Duodenal mucosa (tissue), 2 donors: ENCODE data around the gene ANK3.

Experiments used
- H3K27ac ChIP-seq: one replicate; pipeline ENCODE4 v1.7.0; 2013; ENCODE audit warnings: low read depth, low read length
- H3K27me3 ChIP-seq, 2 donors: one replicate each; pipeline ENCODE4 v1.7.0; 2013; ENCODE audit warnings: low read length in 2 of 2, control low read depth in 1 of 2; ENCODE audit not compliant: insufficient read depth in 2 of 2, control insufficient read depth in 1 of 2
- H3K36me3 ChIP-seq, 2 donors: one replicate each; pipeline ENCODE4 v1.7.0; 2013; ENCODE audit warnings: low read length in 2 of 2, control low read depth in 1 of 2; ENCODE audit not compliant: insufficient read depth in 2 of 2, control insufficient read depth in 1 of 2
- H3K4me1 ChIP-seq, 2 donors: one replicate each; pipeline ENCODE4 v1.7.0; 2013; ENCODE audit warnings: low read length in 2 of 2, control low read depth in 1 of 2; ENCODE audit not compliant: insufficient read depth in 2 of 2, control insufficient read depth in 1 of 2
- H3K4me3 ChIP-seq, 2 donors: one replicate each; pipeline ENCODE4 v1.7.0; 2013; ENCODE audit warnings: low read length in 2 of 2, low read depth in 1 of 2
- H3K9ac ChIP-seq, 2 donors: one replicate each; pipeline ENCODE4 v1.7.0; 2013; ENCODE audit warnings: low read length in 2 of 2, low read depth in 1 of 2
- H3K9me3 ChIP-seq, 2 donors: one replicate each; pipeline ENCODE4 v1.7.0; 2013; ENCODE audit warnings: low read length in 2 of 2, control low read depth in 1 of 2; ENCODE audit not compliant: control insufficient read depth in 1 of 2

The ANK3 gene

DNA sequence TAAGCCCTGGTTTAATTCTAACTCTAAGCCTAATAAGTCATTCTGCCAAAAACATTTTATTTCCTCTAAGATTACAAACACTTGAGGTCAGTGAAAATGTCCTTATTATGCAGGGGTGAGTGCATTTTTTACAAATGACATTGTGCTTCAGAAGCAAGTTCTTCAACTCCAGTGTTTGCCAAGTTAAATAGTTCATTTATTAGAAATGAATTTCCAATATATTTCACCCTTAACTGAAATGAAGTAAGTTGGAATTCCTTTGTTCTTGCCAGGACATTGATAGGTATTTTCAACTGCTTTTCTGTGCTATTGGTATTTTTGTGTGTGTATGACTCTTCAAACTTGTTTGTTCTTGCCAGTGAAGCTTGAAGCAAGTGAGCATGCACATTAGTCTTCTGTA, 393.8 kb downstream of the ANK3 start:
- H3K27me3 ChIP-seq, result no peaks in the 10 kb centered on the region
- no peak overlapping the region for H3K9ac ChIP-seq
- H3K9me3 ChIP-seq, result no peaks in the 10 kb centered on the region
- peaks cover 4 to 13% of the 10 kb centered on the region in 2 donors for H3K4me1 ChIP-seq
- no peak overlapping the region for H3K4me3 ChIP-seq
- no peaks in the 10 kb centered on the region for H3K36me3 ChIP-seq
- H3K27ac ChIP-seq, result no peak overlapping the region

DNA sequence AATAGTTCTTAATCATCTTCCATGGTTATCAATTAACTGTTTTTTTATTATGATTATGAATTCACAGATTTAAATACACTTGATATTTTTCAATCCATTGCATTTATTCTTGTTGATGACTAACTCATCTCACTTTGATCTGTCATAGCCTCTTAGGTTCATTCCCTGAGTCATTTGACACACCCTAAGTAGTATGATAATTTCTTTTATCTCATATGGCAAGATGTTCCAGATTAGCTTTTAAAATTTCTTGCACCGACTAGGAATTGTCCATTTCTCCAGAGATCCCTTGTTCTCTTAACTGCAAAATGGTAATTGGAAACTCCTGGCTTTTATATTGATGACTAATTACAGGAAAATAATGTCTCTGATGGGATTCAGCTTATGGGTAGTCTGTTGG, 395.7 kb downstream of the ANK3 start:
- Histone ChIP-seq H3K27ac (no peak overlapping the region), H3K9me3 (no peaks in the 10 kb centered on the region), H3K4me3 (no peak overlapping the region), H3K27me3 (no peaks in the 10 kb centered on the region), H3K4me1 (peaks cover 4 to 13% of the 10 kb centered on the region in 2 donors), H3K36me3 (no peaks in the 10 kb centered on the region), H3K9ac (no peak overlapping the region)

DNA sequence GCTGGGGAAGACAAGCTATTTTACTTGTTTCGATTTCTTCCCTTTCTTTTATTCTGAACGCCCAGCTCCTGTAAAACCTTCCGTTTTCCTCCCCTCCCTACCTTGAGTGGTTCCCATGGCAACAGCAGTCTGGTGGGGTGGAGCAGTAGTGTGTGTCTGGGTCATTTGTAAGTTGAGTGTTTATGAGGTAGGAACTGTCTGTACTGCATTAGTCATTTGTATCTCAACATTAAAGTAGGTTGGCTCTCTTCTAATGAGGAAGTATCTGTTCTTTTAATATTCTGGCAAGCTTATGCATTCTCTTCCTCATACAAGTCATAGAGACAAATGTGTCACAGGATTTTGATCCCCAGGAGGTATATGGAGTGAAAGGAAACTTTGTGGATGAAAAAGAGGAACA, 398.0 kb downstream of the ANK3 start:
- no peaks in the 10 kb centered on the region for H3K36me3 ChIP-seq
- H3K4me1 ChIP-seq, result peaks cover 4 to 13% of the 10 kb centered on the region in 2 donors
- peaks cover 0 to 4% of the 10 kb centered on the region in 2 donors for H3K9me3 ChIP-seq
- no peak overlapping the region for H3K27ac ChIP-seq
- H3K9ac ChIP-seq, result no peak overlapping the region
- no peaks in the 10 kb centered on the region for H3K27me3 ChIP-seq
- H3K4me3 ChIP-seq, result peak overlapping the region in 1 of 2 donors; percentile 25

DNA sequence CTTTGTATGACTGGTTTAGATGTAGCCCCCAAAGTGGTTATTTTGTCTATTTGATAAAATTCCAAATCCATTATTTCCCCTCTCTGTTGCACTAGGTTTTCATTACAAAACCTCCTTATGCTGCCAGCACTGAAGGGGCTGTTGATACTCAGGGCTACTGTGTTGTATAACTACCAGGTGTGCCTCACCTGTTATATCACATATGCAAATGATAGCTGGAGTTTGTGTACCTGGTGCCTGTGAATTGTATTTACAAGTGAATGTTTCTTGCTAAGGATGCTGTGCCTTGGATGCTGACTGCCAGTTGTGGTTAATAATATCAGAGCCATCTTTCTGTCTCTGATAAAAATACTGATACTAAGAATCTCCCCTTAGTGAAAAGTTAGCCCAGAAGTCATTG, 398.6 kb downstream of the ANK3 start:
- Histone ChIP-seq H3K9ac (no peak overlapping the region), H3K27me3 (no peaks in the 10 kb centered on the region), H3K27ac (no peak overlapping the region), H3K9me3 (peaks cover 0 to 4% of the 10 kb centered on the region in 2 donors), H3K4me3 (peak overlapping the region in 1 of 2 donors; percentile 25), H3K36me3 (no peaks in the 10 kb centered on the region), H3K4me1 (peaks cover 4 to 13% of the 10 kb centered on the region in 2 donors)

GRCh38 chr10:59985639-59986038, 404.0 kb downstream of the ANK3 start:
- H3K36me3 ChIP-seq, result no peaks in the 10 kb centered on the region
- no peaks in the 10 kb centered on the region for H3K4me1 ChIP-seq
- peaks cover 0 to 4% of the 10 kb centered on the region in 2 donors for H3K9me3 ChIP-seq
- no peak overlapping the region for H3K4me3 ChIP-seq
- H3K27ac ChIP-seq, result no peak overlapping the region
- H3K27me3 ChIP-seq, result no peaks in the 10 kb centered on the region
- no peak overlapping the region for H3K9ac ChIP-seq

GRCh38 chr10:59984415-59984814, 405.3 kb downstream of the ANK3 start:
- Histone ChIP-seq H3K27me3 (no peaks in the 10 kb centered on the region), H3K9ac (no peak overlapping the region), H3K36me3 (no peaks in the 10 kb centered on the region), H3K4me3 (no peak overlapping the region), H3K4me1 (no peaks in the 10 kb centered on the region), H3K9me3 (peaks cover 0 to 4% of the 10 kb centered on the region in 2 donors), H3K27ac (no peak overlapping the region)

- H3K9me3 ChIP-seq, result peaks cover 4 to 11% of the 10 kb centered on the region in 2 donors
- H3K4me3 ChIP-seq, result no peak overlapping the region
- no peak overlapping the region for H3K9ac ChIP-seq
- H3K36me3 ChIP-seq, result no peaks in the 10 kb centered on the region
- H3K27me3 ChIP-seq, result no peaks in the 10 kb centered on the region
- no peak overlapping the region for H3K27ac ChIP-seq
- H3K4me1 ChIP-seq, result no peaks in the 10 kb centered on the region
These were observed 409.3 kb downstream of the ANK3 start for GRCh38 chr10:59980356-59980755.

DNA sequence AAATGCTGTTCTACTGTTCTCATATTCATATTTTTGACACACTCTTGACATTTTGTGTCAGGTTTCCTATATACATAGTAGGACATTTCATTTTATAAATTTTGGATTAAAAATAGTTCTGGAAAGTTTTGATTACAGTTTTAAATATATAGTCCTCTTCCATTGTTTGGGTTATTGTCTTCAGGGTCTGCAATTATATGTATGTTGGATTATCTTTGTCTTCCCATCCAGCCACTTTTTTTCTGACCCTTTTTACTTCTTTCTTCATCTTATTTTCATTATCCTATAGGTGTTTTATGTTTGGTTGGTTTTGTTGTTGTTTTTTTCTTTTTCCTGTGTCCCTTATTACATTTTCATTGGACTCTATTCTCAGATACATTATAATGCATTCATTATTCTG, 412.2 kb downstream of the ANK3 start:
- H3K27me3 ChIP-seq, result no peaks in the 10 kb centered on the region
- H3K27ac ChIP-seq, result no peak overlapping the region
- no peaks in the 10 kb centered on the region for H3K4me1 ChIP-seq
- no peak overlapping the region for H3K4me3 ChIP-seq
- H3K9me3 ChIP-seq, result peaks cover 4 to 11% of the 10 kb centered on the region in 2 donors
- no peak overlapping the region for H3K9ac ChIP-seq
- H3K36me3 ChIP-seq, result no peaks in the 10 kb centered on the region

DNA sequence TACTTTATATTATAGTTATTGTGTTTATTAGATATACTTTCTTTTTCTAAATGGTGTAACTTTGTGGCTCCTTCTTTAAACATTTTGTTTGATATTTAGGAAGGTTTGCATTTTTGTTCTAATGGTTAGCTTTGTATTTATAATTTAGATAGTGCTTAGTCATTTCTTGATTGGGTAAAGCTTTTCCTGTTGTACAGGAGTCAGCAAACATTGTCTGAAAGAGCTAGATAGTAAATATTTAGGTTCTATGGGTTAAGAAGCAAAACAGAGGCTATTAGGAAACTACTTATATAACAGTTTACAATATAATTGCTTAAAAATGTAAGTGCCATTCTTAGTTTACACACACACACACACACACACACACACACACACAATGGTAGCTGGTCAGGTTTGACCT, 412.8 kb downstream of the ANK3 start:
- Histone ChIP-seq H3K36me3 (no peaks in the 10 kb centered on the region), H3K4me1 (peaks cover 2 to 4% of the 10 kb centered on the region in 2 donors), H3K9ac (no peak overlapping the region), H3K27ac (no peak overlapping the region), H3K4me3 (no peak overlapping the region), H3K9me3 (peaks cover 4 to 11% of the 10 kb centered on the region in 2 donors), H3K27me3 (no peaks in the 10 kb centered on the region)
